SK-N-SH (cell line): ENCODE measurements around the gene PCNX1.

ENCODE experiments used
- CTCF ChIP-seq: fragments of 200-600 bp; sonication (generic); IDR thresholded peaks from 2 replicates; pipeline ENCODE4 v1.6.1; 2017; ENCODE audit warnings: antibody characterized with exemption, mild to moderate bottlenecking, moderate library complexity
- GABPA ChIP-seq: IDR thresholded peaks from 2 replicates; pipeline ENCODE4 v1.4.0; 2012; ENCODE audit warnings: low read depth, mild to moderate bottlenecking

- TF ChIP-seq GABPA (no peak), CTCF (no peak)
Observed at GRCh38 chr14:70907996-70908934, 1.0 kb downstream of the PCNX1 start.
